Erythroblast (primary cell): ENCODE data around the gene MSTO1.
"Not testable (repeated sequence)": the region's sequence is repeated elsewhere in the genome, so short reads cannot be mapped to it uniquely, and the experiment has no call there.

Experiments used
- DNase-seq, 2 experiments: peaks; one replicate each; lab custom pipeline; 2025; lab: John Stamatoyannopoulos, UW
- GATA1 ChIP-seq: IDR thresholded peaks from 2 replicates; pipeline ENCODE4 v1.6.1; 2011; ENCODE audit warnings: low read depth, mild to moderate bottlenecking, control low read depth, low read length, moderate library complexity
- POLR2A ChIP-seq: IDR thresholded peaks from 2 replicates; pipeline ENCODE4 v1.6.1; 2011; ENCODE audit warnings: mild to moderate bottlenecking, low read length

Gene MSTO1

GRCh38 chr1:155596864-155597263 is 13.2 kb upstream of the MSTO1 start:
- TF ChIP-seq POLR2A (no peak), GATA1 (no peak)
- DNase-seq, result no peak

DNA sequence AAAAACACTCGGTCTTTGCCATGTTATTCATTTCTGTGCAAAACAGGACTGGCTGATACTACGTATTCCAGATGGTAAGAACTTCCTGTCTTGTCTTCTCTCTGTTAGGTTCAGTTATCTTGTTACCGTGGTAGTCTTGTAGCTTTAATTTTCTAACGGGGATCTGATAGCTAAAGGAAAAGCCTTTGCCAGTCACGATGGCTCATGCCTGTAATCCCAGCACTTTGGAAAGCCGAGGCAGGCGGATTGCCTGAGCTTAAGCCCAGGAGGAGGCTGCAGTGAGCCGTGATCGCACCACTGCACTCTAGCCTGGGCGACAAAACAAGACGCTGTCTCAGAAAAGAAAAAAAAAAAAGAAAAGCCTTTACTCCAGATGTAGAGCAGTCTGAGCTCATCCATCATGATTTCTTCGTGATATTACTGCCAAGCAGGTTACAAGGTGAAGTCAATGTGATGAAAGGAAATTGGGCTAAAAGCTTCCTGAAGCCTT is 11.1 kb upstream of the MSTO1 start:
- no peak for TF ChIP-seq GATA1
- no peak for TF ChIP-seq POLR2A
- no peak for DNase-seq

DNA sequence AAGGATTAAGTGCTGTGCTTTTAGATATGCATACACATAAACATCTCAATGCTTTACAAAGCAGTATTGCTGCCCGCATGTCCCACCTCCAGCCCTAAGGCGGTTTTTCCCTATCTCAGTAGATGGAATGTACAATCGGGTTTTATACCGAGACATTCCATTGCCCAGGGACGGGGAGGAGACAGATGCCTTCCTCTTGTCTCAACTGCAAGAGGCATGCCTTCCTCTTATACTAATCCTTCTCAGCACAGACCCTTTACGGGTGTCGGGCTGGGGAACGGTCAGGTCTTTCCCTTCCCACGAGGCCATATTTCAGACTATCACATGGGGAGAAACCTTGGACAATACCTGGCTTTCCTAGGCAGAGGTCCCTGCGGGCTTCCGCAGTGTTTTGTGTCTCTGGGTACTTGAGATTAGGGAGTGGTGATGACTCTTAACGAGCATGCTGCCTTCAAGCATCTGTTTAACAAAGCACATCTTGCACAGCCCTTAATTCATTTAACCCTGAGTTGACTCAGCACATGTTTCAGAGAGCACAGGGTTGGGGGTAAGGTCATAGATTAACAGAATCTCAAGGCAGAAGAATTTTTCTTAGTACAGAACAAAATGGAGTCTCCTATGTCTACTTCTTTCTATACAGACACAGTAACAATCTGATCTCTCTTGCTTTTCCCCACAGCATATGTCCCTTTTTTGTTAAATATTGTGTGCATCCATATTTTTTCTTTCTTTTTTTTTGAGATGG is 10.0 kb upstream of the MSTO1 start:
- not testable (repeated sequence) for DNase-seq

DNA sequence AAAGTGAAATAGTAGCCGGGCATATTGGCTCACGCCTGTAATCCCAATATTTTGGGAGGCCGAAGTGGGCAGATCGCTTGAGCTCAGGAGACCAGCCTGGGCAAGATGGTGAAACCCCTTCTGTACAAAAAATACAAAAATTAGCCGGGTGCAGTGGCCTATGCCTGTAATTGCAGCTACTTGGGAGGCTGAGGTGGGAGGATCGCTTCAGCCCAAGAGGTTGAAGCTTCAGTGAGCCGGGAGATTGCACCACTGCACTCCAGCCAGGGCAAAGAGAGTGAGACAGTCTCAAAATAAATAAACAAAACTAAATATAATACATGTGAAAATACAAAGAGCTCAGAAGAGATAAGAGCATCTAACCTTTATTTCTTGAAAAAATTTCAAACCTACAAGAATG is 2.3 kb upstream of the MSTO1 start:
- DNase-seq, result peak in 1 of 2 experiments; percentile 14

DNA sequence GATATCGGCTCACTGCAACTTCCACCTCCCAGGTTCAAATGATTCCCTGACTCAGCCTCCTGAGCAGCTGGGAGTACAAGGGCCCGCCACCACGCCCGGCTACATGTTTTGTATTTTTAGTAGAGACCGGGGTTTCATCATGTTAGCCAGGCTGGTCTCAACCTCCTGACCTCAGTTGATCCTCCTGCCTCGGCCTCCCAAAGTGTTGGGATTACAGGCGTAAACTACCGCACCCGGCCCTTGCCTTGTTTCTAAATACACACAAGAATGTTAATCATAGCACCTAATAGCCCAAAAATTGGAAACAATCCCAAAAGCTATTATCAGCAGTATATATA is 1.2 kb upstream of the MSTO1 start:
- DNase-seq, result no peak
- TF ChIP-seq POLR2A, result no peak
- TF ChIP-seq GATA1, result no peak

More for the DNA sequence above, 2.3 kb upstream of the MSTO1 start:
- TF ChIP-seq GATA1, result no peak
- no peak for TF ChIP-seq POLR2A

GRCh38 chr1:155610257-155610647 is 234 bp downstream of the MSTO1 start:
- DNase-seq, result not testable (repeated sequence)

DNA sequence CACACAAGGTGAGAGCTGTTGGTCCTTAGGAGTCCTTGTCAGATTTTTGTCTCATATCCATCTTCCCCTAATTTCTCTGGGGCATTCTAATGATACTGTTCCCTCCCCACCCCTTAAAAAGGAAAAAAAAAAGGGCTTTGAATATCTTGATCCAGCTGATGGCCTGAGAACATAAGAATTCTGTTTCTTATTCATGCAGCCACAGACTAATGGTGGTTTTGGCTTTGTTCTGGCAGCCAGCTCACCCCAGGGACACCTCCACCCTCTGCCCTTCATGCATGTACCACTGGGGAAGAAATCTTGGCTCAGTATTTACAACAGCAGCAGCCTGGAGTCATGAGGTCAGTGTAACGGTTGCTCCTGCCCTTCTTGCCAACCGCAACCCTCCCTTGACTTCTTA is 3.2 kb downstream of the MSTO1 start:
- not testable (repeated sequence) for DNase-seq

DNA sequence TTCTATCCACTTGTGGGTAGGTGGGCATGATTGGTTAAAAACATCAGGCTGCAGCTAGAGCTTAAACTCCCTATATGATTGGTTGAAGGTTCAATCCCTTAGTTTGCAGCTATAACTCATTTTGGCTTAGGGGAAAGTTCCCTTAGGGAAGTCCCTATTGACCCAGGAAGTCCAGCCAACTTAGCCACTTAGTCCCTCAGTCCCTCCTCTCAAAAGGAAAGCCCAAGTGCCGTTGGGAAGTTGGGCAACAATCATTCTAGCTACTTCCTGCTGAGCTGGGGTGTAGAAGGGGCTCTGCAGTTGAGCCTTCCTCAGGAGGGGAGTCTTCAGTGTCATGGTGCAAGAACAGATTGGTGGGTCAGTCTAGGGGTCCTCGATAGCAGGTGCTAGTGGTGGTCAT is 12.2 kb downstream of the MSTO1 start:
- TF ChIP-seq POLR2A (no peak), GATA1 (no peak)
- no peak for DNase-seq

GRCh38 chr1:155623357-155623756 is 13.3 kb downstream of the MSTO1 start:
- DNase-seq, result no peak
- no peak for TF ChIP-seq GATA1
- TF ChIP-seq POLR2A, result no peak

- not testable (repeated sequence) for DNase-seq
These were observed 16.4 kb downstream of the MSTO1 start for GRCh38 chr1:155626428-155626827.

- DNase-seq, result no peak
- no peak for TF ChIP-seq POLR2A
- no peak for TF ChIP-seq GATA1
These were observed 26.6 kb downstream of the MSTO1 start for GRCh38 chr1:155636397-155637153.

DNA sequence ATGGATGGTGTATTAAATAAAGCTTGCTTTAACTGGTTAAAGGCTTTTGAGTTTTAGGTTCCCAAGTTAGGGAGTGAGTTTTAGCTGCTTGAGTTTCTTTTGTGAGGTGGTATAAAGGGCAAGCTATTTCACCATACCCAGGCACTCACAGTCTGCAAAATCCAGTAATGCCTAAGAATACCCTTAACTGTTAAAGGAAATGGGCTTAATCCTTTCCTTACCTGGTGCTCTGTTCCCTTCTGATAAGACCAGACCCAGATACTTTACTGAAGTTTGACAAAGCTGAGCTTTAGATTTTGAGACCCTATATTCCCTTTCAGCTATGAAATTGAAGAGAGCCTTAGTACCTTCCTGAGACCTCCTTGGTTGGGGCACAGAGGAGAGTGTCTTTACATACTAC is 30.3 kb downstream of the MSTO1 start:
- no peak for TF ChIP-seq POLR2A
- TF ChIP-seq GATA1, result no peak
- DNase-seq, result no peak

- DNase-seq, result peak; percentile 28 to 33
These were observed 32.7 kb downstream of the MSTO1 start for GRCh38 chr1:155642559-155643180.

DNA sequence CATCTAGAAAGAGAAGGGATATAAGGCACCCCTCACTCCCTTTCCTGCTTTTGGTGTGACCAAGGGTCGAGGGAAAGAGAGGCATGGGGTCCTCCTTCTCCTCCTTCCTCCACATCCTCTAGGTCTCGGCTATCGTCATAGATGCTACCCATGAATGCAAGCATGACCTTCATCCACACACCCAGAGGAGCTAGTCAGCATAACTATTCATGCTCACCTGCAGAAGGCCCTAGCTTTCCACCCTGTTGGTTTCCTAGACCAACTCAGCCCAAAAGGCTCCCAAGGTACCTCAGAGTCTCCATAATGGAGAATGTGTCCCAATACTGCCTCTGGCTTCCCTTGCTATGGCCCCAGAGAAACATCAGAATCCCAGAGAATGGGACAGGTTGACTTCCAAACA is 33.2 kb downstream of the MSTO1 start:
- TF ChIP-seq GATA1, result no peak
- no peak for TF ChIP-seq POLR2A
- no peak for DNase-seq

- peak in 1 of 2 experiments; percentile 54 for DNase-seq
- TF ChIP-seq GATA1 (no peak), POLR2A (no peak)
These were observed 35.1 kb downstream of the MSTO1 start for GRCh38 chr1:155645034-155645598.
